GM21717 (cell line): ENCODE data around the gene CACNA1H.
"Not testable (repeated sequence)": the region's sequence is repeated elsewhere in the genome, so short reads cannot be mapped to it uniquely, and the experiment has no call there.

ENCODE experiments used
- ATAC-seq: cut with Tn5 transposase; IDR thresholded peaks from one replicate; pipeline ENCODE4 v1.9.1; 2021; ENCODE audit warnings: mild to moderate bottlenecking, moderate library complexity; ENCODE audit not compliant: unreplicated experiment

CACNA1H gene

DNA sequence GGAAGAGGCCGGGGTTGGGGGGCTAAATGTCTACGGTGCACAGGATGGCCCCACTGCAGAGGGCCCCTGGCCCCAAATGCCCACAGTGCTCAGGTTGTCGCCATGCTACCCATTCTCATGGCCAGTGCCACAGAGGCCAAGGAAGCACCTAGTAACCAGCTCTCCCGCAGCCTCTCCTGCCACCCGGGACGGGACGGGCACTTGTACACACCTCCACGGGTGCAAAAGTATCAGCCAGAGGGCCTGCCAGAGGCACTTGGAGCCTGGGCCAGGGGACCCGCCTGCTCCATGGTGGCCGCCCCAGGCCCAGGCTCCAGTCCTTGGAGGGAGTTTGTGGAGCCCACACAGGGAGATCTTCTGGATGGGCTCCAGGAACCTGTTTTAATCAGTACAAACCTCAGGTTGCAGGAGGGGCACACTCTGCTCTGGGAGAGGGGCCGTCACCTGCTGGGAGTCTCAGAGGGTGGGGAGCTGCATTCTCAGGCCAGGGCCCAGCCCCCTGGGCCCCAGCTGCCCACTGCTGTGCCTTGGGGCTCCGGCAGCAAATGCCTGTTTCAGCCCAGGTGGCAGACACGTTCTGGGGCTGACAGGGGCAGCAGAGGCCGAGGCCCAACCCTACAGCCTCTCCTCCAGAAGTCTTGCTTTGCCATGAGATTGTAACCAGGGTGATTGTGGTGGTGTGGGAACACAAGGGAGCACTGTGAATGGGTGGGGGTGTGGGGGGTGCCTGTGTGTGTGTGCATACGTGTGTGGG is 110.9 kb downstream of the CACNA1H start:
- no peak for ATAC-seq

DNA sequence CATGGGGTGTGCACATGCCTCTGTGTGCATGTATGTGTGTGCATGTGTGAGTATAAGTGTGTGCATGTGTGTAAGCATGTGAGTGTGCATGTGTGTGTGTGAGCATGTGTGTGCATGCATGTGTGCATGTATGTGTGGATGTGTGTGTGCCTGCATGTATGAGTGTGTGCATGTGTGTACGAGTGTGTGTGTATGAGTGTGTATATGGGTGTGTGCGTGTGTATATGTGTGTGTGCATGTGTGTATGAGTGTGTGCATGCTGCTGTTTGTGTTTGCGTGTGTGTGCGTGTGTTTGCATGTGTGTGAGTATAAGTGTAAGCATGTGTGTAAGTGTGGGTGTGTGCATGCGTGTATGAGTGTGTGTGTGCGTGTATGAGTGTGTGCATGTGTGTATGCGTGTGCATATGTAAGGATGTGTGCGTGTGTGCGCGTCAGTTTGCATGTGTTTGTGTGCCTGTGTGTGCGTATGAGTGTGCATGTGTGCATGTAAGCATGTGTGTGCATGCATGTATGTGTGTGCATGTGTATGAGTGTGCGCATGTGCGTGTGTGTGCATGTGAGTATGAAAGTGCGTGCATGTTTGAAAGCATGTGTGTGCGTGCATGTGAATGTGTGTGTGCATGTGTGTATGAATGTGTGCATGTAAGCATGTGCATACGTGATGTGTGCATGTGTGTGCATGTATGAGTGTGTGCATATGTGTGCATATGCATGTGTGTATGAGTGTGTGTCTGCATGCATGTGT is 111.6 kb downstream of the CACNA1H start:
- ATAC-seq = no peak

DNA sequence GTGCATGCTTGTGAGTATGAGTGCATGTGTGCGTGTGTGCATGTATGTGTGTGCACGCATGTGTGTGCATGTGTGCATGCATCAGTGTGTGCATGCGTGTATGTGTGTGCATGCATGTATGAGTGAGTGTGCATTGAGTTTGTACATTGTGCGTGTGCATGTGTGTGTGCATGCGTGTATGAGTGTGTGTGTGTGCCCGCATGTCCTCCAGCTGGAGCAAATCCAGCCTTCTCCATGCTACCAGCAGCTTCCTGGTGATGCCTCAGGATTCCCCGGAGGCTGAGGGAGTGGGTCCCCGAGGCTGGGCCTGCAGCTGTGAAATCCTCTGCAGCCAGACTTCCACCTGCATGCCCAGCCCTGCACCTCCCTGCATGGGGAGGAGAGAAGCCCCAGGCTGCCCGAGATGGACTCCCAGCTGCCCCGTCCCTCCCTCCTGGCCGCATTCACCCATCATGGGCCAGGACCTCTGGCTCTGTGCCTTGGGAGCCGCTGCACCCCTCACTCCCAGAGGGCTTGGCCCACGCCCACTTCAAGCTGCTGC is 112.3 kb downstream of the CACNA1H start:
- no peak for ATAC-seq

DNA sequence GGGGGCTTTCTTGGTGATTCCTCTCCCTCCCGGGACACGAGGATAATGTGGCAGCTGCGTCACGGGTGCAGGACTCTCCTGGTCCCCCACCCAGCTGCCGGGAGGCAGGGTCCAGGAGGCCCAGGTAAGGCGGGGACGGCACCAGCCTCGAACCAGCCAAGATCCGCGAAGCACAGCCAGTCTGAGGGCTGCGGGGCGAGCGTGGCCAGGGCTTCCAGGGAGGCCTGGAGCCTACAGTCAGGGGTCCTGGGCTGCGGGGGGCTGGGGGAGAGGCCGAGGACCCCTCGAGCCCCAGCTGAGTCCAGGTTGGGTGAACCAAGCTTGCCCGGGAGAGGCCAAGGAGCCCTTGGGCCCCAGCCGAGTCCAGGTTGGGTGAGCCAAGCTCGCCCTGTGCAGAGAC is 112.9 kb downstream of the CACNA1H start:
- ATAC-seq = no peak

DNA sequence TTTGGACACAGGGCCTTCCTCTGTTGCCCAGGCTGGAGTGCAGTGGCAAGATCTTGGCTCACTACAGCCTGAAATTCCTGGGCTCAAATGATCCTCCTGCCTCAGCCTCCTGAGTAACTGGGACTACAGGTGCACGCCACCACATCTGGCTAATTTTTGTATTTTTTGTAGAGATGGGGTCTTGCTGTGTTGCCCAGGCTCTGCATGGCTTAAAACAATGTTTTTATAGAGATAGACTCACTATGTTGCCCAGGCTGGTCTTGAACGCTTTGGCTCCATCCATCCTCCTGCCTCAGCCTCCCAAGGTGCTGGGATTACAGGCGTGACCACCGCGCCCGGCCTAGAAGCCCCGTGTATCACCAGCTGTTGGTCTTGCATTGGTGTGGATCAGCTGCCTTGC is 116.5 kb downstream of the CACNA1H start:
- ATAC-seq = not testable (repeated sequence)

DNA sequence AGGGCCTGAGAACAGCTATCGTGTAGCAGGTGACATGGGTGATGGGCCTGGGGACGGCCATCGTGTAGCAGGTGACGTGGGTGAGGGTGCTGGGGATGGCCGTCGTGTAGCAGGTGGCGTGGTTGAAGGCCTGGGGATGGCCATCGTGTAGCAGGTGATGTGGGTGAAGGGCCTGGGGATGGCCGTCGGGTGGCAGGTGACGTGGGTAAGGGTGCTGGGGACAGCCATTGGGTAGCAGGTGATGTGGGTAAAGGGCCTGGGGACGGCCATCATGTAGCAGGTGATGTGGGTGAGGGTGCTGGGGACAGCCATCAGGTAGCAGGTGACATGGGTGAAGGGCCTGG is 118.4 kb downstream of the CACNA1H start:
- ATAC-seq = no peak
